Neural progenitor cell (in vitro differentiated cells): ENCODE data around the gene SSBP3. TPM values are rescaled to one million over a fixed set of nuclear protein-coding genes. Genes with fewer than 3 reads are reported as not detected.

ENCODE experiments used
- DNase-seq: peaks from one replicate; pipeline ENCODE4 v3.0.0-alpha.2; 2016; ENCODE audit warnings: low spot score
- H2AFZ ChIP-seq: fragments of 200-600 bp; sonication (generic); replicated peaks from 2 replicates; pipeline ENCODE4 v1.6.1; 2016; ENCODE audit warnings: antibody characterized with exemption
- H3F3A ChIP-seq: fragments of 200-600 bp; sonication (generic); 2 replicates; pipeline ENCODE4 v1.6.1; 2016; ENCODE audit warnings: antibody characterized with exemption, low read depth
- H3K27ac ChIP-seq: fragments of 200-600 bp; sonication (generic); 2 replicates; pipeline ENCODE4 v1.5.1; 2016; ENCODE audit warnings: mild to moderate bottlenecking
- H3K27me3 ChIP-seq: fragments of 200-600 bp; sonication (generic); 2 replicates; pipeline ENCODE4 v1.6.1; 2016; ENCODE audit warnings: mild to moderate bottlenecking, moderate library complexity
- H3K36me3 ChIP-seq: fragments of 200-600 bp; sonication (generic); 2 replicates; pipeline ENCODE4 v1.5.1; 2016
- H3K4me1 ChIP-seq: fragments of 200-600 bp; sonication (generic); 2 replicates; pipeline ENCODE4 v1.6.1; 2016; ENCODE audit warnings: mixed run types
- H3K4me2 ChIP-seq: fragments of 200-600 bp; sonication (generic); 2 replicates; pipeline ENCODE4 v1.6.1; 2016
- H3K4me3 ChIP-seq: fragments of 200-600 bp; sonication (generic); 2 replicates; pipeline ENCODE4 v1.5.1; 2016
- H3K79me2 ChIP-seq: fragments of 200-600 bp; sonication (generic); 2 replicates; pipeline ENCODE4 v1.6.1; 2016; ENCODE audit warnings: low read depth
- H3K9ac ChIP-seq: fragments of 200-600 bp; sonication (generic); 2 replicates; pipeline ENCODE4 v1.6.1; 2016
- H3K9me3 ChIP-seq: fragments of 200-600 bp; sonication (generic); 2 replicates; pipeline ENCODE4 v1.5.1; 2016; ENCODE audit warnings: low read depth
- H4K20me1 ChIP-seq: fragments of 200-600 bp; sonication (generic); 2 replicates; pipeline ENCODE4 v1.6.1; 2016; ENCODE audit warnings: low read depth
- H3K27ac Mint-ChIP-seq: 3 replicates; pipeline ENCODE4 v1.8.0; 2021; ENCODE audit warnings: mixed read lengths
- H3K27me3 Mint-ChIP-seq: 2 replicates; pipeline ENCODE4 v1.8.0; 2022; ENCODE audit warnings: low read depth, mild to moderate bottlenecking, inconsistent platforms, moderate library complexity, mixed read lengths; ENCODE audit not compliant: insufficient read depth
- H3K36me3 Mint-ChIP-seq: 3 replicates; pipeline ENCODE4 v1.8.0; 2021; ENCODE audit warnings: mixed read lengths
- H3K4me1 Mint-ChIP-seq: 3 replicates; pipeline ENCODE4 v1.8.0; 2021; ENCODE audit warnings: mixed read lengths
- H3K4me3 Mint-ChIP-seq: 3 replicates; pipeline ENCODE4 v1.8.0; 2021; ENCODE audit warnings: mild to moderate bottlenecking, moderate library complexity, mixed read lengths
- H3K9me3 Mint-ChIP-seq: 3 replicates; pipeline ENCODE4 v1.8.0; 2020; ENCODE audit warnings: mixed read lengths
- EZH2 ChIP-seq: fragments of 200-600 bp; sonication (generic); IDR thresholded peaks from 2 replicates; pipeline ENCODE4 v1.6.1; 2017; ENCODE audit warnings: antibody characterized with exemption, mild to moderate bottlenecking, moderate library complexity
- EZH2phosphoT487 ChIP-seq: fragments of 200-600 bp; sonication (generic); IDR thresholded peaks from 2 replicates; pipeline ENCODE4 v1.6.1; 2017; ENCODE audit warnings: antibody characterized with exemption
- total RNA-seq: library from RNA; depleted of rRNA; stranded (reverse); fragments of >200 nt; gene quantifications from 2 replicates; pipeline ENCODE4 v1.2.3, GENCODE V29; 2015; ENCODE audit warnings: low replicate concordance
- TF ChIP-seq, protein P1 (sequence below): fragments of 200-600 bp; sonication (generic); IDR thresholded peaks from 2 replicates; pipeline ENCODE4 v1.5.1; 2017; ENCODE audit warnings: antibody characterized with exemption, mild to moderate bottlenecking

The SSBP3 gene
- total RNA-seq, 1 donor from 2014 or later: 53.0 TPM

DNA sequence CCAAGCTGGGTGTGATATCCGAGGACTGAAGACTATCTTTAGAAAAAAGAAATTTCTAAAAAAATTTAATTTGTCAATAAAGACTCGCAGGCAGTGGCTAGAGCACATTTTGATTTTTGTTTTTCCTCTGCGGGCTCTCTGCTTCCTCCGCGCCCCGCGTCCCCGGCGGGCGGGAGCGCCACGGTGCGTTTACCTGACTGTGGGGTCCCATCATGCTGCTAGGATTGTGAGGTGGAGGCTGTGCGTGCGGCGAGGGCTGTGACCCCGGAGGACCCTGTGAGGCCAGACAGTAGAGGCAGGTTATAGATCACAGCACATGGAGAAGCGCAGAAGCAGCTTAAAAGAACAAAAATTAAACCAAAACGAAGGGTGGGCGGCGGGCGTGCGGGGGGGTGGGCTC is 148.3 kb downstream of the SSBP3 start:
- Histone ChIP-seq H3K4me3 (no peak overlapping the region), H3K4me1 (peaks cover 23% of the 10 kb centered on the region), H3K4me2 (peak overlapping the region; percentile 57), H3K9ac (no peak overlapping the region), H2AFZ (no peak overlapping the region), H3K27me3 (no peaks in the 10 kb centered on the region), H3K36me3 (no peaks in the 10 kb centered on the region), H3K79me2 (peaks cover 32% of the 10 kb centered on the region), H4K20me1 (peaks cover 83% of the 10 kb centered on the region), H3F3A (peaks cover 10% of the 10 kb centered on the region), H3K27ac (peak overlapping the region; percentile 58), H3K9me3 (no peaks in the 10 kb centered on the region)
- peak overlapping the region; percentile 68 for H3K27ac Mint-ChIP-seq
- no peak for DNase-seq
- no peak for TF ChIP-seq EZH2phosphoT487
- no peak for TF ChIP-seq EZH2
- TF ChIP-seq, protein P1, sequence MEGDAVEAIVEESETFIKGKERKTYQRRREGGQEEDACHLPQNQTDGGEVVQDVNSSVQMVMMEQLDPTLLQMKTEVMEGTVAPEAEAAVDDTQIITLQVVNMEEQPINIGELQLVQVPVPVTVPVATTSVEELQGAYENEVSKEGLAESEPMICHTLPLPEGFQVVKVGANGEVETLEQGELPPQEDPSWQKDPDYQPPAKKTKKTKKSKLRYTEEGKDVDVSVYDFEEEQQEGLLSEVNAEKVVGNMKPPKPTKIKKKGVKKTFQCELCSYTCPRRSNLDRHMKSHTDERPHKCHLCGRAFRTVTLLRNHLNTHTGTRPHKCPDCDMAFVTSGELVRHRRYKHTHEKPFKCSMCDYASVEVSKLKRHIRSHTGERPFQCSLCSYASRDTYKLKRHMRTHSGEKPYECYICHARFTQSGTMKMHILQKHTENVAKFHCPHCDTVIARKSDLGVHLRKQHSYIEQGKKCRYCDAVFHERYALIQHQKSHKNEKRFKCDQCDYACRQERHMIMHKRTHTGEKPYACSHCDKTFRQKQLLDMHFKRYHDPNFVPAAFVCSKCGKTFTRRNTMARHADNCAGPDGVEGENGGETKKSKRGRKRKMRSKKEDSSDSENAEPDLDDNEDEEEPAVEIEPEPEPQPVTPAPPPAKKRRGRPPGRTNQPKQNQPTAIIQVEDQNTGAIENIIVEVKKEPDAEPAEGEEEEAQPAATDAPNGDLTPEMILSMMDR: no peak
- peaks cover 8% of the 10 kb centered on the region for H3K27me3 Mint-ChIP-seq
- H3K9me3 Mint-ChIP-seq: no peaks in the 10 kb centered on the region
- H3K36me3 Mint-ChIP-seq: peaks cover 15% of the 10 kb centered on the region
- H3K4me3 Mint-ChIP-seq: peak overlapping the region; percentile 55
- H3K4me1 Mint-ChIP-seq: peaks cover 57% of the 10 kb centered on the region

DNA sequence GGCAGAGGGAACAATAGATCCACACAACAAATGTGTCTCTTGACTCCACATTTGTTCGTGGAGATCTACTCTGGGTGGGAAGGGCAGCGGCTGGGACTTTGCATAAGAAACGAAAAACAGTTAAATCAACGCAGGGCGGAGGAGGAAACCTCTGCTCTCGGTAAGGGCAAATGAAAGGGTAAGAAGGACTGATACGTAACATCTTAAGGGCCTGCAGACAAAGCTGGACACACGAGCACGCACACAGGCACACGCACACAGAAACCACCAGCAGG is 148.9 kb downstream of the SSBP3 start:
- Histone ChIP-seq H3K9me3 (no peaks in the 10 kb centered on the region), H2AFZ (no peak overlapping the region), H3K27ac (peak overlapping the region; percentile 58), H3K9ac (no peak overlapping the region), H3K4me3 (no peak overlapping the region), H3K27me3 (no peaks in the 10 kb centered on the region), H3K4me1 (peaks cover 23% of the 10 kb centered on the region), H3K4me2 (peak overlapping the region; percentile 57), H4K20me1 (peaks cover 80% of the 10 kb centered on the region), H3K36me3 (no peaks in the 10 kb centered on the region), H3K79me2 (peaks cover 26% of the 10 kb centered on the region), H3F3A (peaks cover 10% of the 10 kb centered on the region)
- peaks cover 15% of the 10 kb centered on the region for H3K36me3 Mint-ChIP-seq
- TF ChIP-seq EZH2: no peak
- no peak for TF ChIP-seq EZH2phosphoT487
- TF ChIP-seq, protein P1: no peak
- H3K4me1 Mint-ChIP-seq: peaks cover 56% of the 10 kb centered on the region
- H3K27me3 Mint-ChIP-seq: peaks cover 8% of the 10 kb centered on the region
- H3K4me3 Mint-ChIP-seq: no peak overlapping the region
- DNase-seq: no peak
- peak overlapping the region; percentile 8 for H3K27ac Mint-ChIP-seq
- no peaks in the 10 kb centered on the region for H3K9me3 Mint-ChIP-seq

DNA sequence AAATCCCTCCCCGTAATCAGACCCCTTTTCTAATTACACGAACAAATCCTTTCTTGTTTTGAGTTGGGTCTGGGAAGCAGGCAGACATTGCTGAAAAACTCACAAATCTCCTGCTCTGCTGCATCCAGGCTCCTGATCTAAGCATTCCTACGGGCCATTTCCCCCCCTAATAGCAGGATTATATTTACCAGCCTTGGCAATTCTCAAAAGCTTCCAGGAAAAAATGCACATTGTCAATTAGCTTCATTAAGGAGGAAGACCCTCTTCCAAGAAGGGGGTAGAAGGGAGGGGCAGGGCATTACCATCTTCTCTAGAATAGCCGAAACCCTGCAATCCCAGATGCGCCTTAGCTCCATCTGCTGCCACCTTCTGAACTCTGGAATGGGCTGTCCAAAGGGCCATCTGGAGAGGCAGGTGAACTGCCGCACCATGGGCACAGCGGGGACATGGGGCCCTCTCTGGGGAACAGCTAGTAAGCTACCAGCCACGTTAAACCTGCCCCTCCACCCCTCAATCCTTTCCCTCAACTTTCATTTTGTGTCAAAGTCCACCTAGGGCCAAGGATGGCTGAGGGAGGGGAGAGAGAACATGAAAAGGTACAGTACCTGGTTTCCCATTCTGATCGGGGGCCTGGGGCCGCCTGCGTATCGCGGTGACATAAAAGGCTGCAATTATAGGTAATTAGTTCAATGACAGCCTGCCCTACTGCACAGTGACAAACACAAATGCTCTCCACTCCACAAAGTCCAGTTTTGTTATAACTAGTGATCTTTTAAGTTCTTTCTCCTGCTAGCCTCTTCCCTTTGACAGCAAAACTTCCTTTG is 149.5 kb downstream of the SSBP3 start:
- no peak for DNase-seq
- Histone ChIP-seq H3K9me3 (no peaks in the 10 kb centered on the region), H3K79me2 (peaks cover 20% of the 10 kb centered on the region), H3K27ac (no peak overlapping the region), H3K27me3 (no peaks in the 10 kb centered on the region), H3K4me2 (peak overlapping the region; percentile 57), H3K4me3 (no peak overlapping the region), H3F3A (peaks cover 10% of the 10 kb centered on the region), H4K20me1 (peaks cover 77% of the 10 kb centered on the region), H3K36me3 (no peaks in the 10 kb centered on the region), H2AFZ (no peak overlapping the region), H3K9ac (no peak overlapping the region), H3K4me1 (peaks cover 23% of the 10 kb centered on the region)
- H3K27ac Mint-ChIP-seq: peak overlapping the region; percentile 42
- TF ChIP-seq EZH2phosphoT487 (no peak), EZH2 (no peak)
- TF ChIP-seq, protein P1: no peak
- peak overlapping the region; percentile 5 for H3K4me3 Mint-ChIP-seq
- peaks cover 14% of the 10 kb centered on the region for H3K36me3 Mint-ChIP-seq
- H3K4me1 Mint-ChIP-seq: peaks cover 52% of the 10 kb centered on the region
- H3K9me3 Mint-ChIP-seq: no peaks in the 10 kb centered on the region
- H3K27me3 Mint-ChIP-seq: peaks cover 8% of the 10 kb centered on the region
